Transverse colon (tissue), 4 donors: ENCODE data around the gene SASH1. TPM values are rescaled to one million over a fixed set of nuclear protein-coding genes. Genes with fewer than 3 reads are reported as not detected.

Experiments
- DNase-seq: peaks from one replicate; pipeline ENCODE4 v3.0.0-alpha.2; 2019
- H3K27ac ChIP-seq, 4 donors: fragments of 200-600 bp; sonication (generic); 2 replicates each; pipeline ENCODE4 v1.5.1; 2016 to 2018; ENCODE audit warnings: inconsistent platforms in 4 of 4
- H3K27me3 ChIP-seq: fragments of 200-600 bp; sonication (generic); 2 replicates; pipeline ENCODE4 v1.5.1; 2017; ENCODE audit warnings: inconsistent platforms
- H3K36me3 ChIP-seq, 4 donors: fragments of 200-600 bp; sonication (generic); 2 replicates each; pipeline ENCODE4 v1.5.1; 2017 to 2019; ENCODE audit warnings: inconsistent platforms in 4 of 4
- H3K4me1 ChIP-seq, 4 donors: fragments of 200-600 bp; sonication (generic); 2 replicates each; pipeline ENCODE4 v1.5.1; 2017 to 2020; ENCODE audit warnings: inconsistent platforms in 4 of 4
- H3K4me3 ChIP-seq, 4 donors: fragments of 200-600 bp; sonication (generic); 1 replicate in 1 of 4; 2 replicates in 3 of 4; pipeline versions ENCODE4 v1.5.1 to v1.6.1; 2017 to 2019; ENCODE audit warnings: inconsistent platforms in 4 of 4
- H3K9me3 ChIP-seq, 2 donors: fragments of 200-600 bp; sonication (generic); 2 replicates each; pipeline ENCODE4 v1.5.1; 2017 to 2019; ENCODE audit warnings: inconsistent platforms in 2 of 2
- CTCF ChIP-seq, 5 experiments: fragments of 200-600 bp in 3 of 5; fragments of 450-650 bp in 2 of 5; sonication (generic) in 3 of 5; IDR thresholded peaks; 1 replicate in 2 of 5; 2 replicates in 3 of 5; pipeline ENCODE4 v1.5.1; 2016 to 2017; ENCODE audit warnings: antibody characterized with exemption in 5 of 5, inconsistent platforms in 3 of 5, mild to moderate bottlenecking in 2 of 5, moderate library complexity in 1 of 5
- EP300 ChIP-seq: sonication (generic); formaldehyde crosslinking; IDR thresholded peaks from one replicate; pipeline ENCODE4 v1.6.1; 2017; ENCODE audit warnings: antibody characterized with exemption, low read depth
- POLR2A ChIP-seq: fragments of 450-650 bp; IDR thresholded peaks from one replicate; pipeline ENCODE4 v1.6.1; 2016; ENCODE audit warnings: antibody characterized with exemption, mild to moderate bottlenecking, moderate library complexity
- POLR2AphosphoS5 ChIP-seq, 3 donors: sonication (generic); formaldehyde crosslinking; IDR thresholded peaks; one replicate each; pipeline ENCODE4 v1.6.1; 2016; ENCODE audit warnings: antibody characterized with exemption in 3 of 3
- WGBS, 2 donors: methylation state at CpG; one replicate each; pipeline ENCODE4 v1.1.5; 2018; ENCODE audit warnings: low coverage in 1 of 2; 5-methylcytosine and 5-hydroxymethylcytosine counted together
- in situ Hi-C, 4 donors: fragments of 200-750 bp; cut with MboI; loops; one replicate each; pipeline versions ENCODE4 v1.15.0 to v1.15.1; 2017; ENCODE audit warnings: low sequenced_read_pairs in 3 of 4, low pct_ligation_motif_present in 1 of 4, low pct_unique_long_range_greater_than_20kb in 1 of 4
- intact Hi-C: fragments of 100-400 bp; cut with DNase I; formaldehyde crosslinking; loops from one replicate; pipeline ENCODE4 v1.15.1; 2023; ENCODE audit warnings: low total_unique reads
- total RNA-seq, 4 donors: library from RNA; depleted of rRNA; stranded (reverse); fragments of >200 nt; gene quantifications; one replicate each; pipeline ENCODE4 v1.1.0, GENCODE V29; 2016

SASH1 gene
- total RNA-seq, 4 donors from 2014 or later = 16.5 to 71.6 (median 28.7) TPM

DNA sequence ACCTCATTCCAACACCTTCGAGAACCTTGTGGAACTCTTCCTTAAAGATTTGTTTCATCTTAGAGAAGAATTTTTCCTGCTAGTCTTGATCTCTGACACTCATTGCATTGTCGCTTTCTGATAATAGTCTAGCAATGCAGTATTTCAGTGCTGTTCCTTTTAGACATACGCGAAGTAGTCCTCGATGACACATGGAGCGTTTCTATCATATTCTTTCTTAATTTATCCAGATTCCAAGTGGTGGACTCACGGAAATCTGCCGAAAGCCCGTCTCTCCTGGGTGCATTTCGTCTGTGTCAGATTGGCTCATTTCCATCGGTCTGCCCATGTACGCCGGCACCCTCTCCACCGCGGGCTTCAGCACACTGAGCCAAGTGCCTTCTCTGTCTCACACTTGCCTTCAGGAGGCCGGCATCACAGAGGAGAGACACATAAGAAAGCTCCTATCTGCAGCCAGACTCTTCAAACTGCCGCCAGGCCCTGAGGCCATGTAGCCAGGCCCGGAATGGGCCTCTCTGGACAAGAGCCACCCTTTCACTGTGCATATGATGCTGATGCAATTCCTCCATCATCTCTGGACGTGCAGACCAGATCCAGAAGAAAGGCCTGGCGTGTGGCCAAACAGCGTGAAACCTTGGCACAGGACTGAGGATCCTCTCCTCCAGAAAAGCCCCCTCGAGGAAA is 205.6 kb downstream of the SASH1 start:
- Histone ChIP-seq H3K9me3 (no peaks in the 10 kb centered on the region), H3K27ac (no peak overlapping the region), H3K36me3 (peaks cover 0 to 19% (median 7%) of the 10 kb centered on the region in 4 donors), H3K4me1 (no peaks in the 10 kb centered on the region), H3K4me3 (no peak overlapping the region), H3K27me3 (no peaks in the 10 kb centered on the region)
- no peak for TF ChIP-seq POLR2A
- TF ChIP-seq POLR2AphosphoS5 (IDR thresholded peaks at IDR 0.05) = no peak
- TF ChIP-seq EP300 = no peak
- TF ChIP-seq CTCF (IDR thresholded peaks at IDR 0.05) = no peak
- DNase-seq = no peak
- intact Hi-C loops (no loop called here), in situ Hi-C loops (no loop called here)
- WGBS, 2 donors = 84 to 96% methylated on average over 11 to 22 of the region's 22 CpGs

- H3K27me3 ChIP-seq = no peaks in the 10 kb centered on the region
- intact Hi-C loops (no loop called here), in situ Hi-C loops (no loop called here)
- H3K27ac ChIP-seq = no peak overlapping the region
- no peaks in the 10 kb centered on the region for H3K9me3 ChIP-seq
- no peak overlapping the region for H3K4me3 ChIP-seq
- 68 to 81% methylated on average over 3 to 4 of the region's 4 CpGs for WGBS, 2 donors
- peaks cover 0 to 16% (median 7%) of the 10 kb centered on the region in 4 donors for H3K36me3 ChIP-seq
- no peaks in the 10 kb centered on the region for H3K4me1 ChIP-seq
- no peak for DNase-seq
- TF ChIP-seq EP300 (no peak), CTCF (IDR thresholded peaks at IDR 0.05) (no peak)
These were observed 206.1 kb downstream of the SASH1 start for GRCh38 chr6:148548749-148549140.

DNA sequence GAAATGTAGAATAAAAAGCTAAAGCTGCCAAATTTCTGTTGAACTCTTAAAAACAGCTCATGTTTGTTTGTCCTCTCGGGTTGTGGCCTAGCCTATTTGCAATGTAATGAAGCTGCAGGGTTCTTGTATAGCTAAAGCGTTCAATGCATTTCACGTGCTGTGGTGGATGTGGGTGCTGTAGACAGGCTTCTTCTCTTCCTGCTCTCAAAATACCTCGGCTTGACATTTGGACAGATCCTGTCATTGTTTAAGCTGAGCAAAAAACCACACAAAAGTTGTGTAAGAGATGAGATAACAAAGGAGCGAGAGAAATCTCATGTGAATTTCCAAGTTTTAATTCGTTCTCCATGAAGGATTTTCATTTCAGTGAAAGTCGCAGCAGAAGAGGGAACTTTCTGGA is 207.9 kb downstream of the SASH1 start:
- Histone ChIP-seq H3K9me3 (no peaks in the 10 kb centered on the region), H3K4me3 (no peak overlapping the region), H3K27ac (no peak overlapping the region), H3K4me1 (no peaks in the 10 kb centered on the region), H3K36me3 (peaks cover 0 to 11% (median 4%) of the 10 kb centered on the region in 4 donors), H3K27me3 (no peaks in the 10 kb centered on the region)
- no peak for TF ChIP-seq POLR2AphosphoS5 (IDR thresholded peaks at IDR 0.05)
- TF ChIP-seq CTCF (IDR thresholded peaks at IDR 0.05) = no peak
- no peak for TF ChIP-seq POLR2A
- no peak for TF ChIP-seq EP300
- 84 to 89% methylated on average over 7 of the region's 7 CpGs for WGBS, 2 donors
- intact Hi-C loops (no loop called here), in situ Hi-C loops (loop anchor here in 1 of 4 donors (25.0 kb wide), 1 partner anchor 887 kb away; no protein-coding TSS in a partner anchor)
- DNase-seq = no peak

DNA sequence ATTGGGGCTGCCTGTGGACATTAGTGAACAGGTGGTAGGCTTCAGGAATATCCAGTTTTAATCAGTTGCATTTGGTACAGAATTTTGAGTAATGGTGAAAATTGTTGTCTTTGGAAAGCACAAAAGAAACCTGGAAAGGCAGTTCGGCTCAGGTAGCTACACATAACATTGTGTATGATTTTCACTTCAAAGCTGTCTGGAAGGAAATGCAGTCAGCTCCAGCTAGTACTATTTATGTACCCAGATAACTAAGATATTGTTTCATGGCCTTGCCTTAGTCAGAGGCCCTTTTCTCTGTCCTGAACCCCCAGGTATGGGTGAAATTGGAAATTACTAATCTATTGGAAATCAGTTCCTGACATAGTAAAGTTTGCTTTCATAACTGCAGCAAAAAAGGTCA is 208.6 kb downstream of the SASH1 start:
- Histone ChIP-seq H3K4me3 (no peak overlapping the region), H3K4me1 (no peaks in the 10 kb centered on the region), H3K9me3 (no peaks in the 10 kb centered on the region), H3K27me3 (no peaks in the 10 kb centered on the region), H3K27ac (no peak overlapping the region), H3K36me3 (peaks cover 0 to 4% (median 3%) of the 10 kb centered on the region in 4 donors)
- TF ChIP-seq EP300 (no peak), CTCF (IDR thresholded peaks at IDR 0.05) (no peak), POLR2AphosphoS5 (IDR thresholded peaks at IDR 0.05) (no peak), POLR2A (no peak)
- intact Hi-C loops (no loop called here), in situ Hi-C loops (loop anchor here in 1 of 4 donors (25.0 kb wide), 1 partner anchor 886 kb away; no protein-coding TSS in a partner anchor)
- WGBS, 2 donors = 95% methylated on average over 1 of the region's 1 CpG; no CpG with 5 or more reads in 1 of the 2 donors
- no peak for DNase-seq
